ENCODE data around the gene C10orf95. TPM values are rescaled to one million over a fixed set of nuclear protein-coding genes. Genes with fewer than 3 reads are reported as not detected.

The C10orf95 gene
- total and polyA plus RNA-seq, 2 of the 13 experiments (the other 11 are each of a cell fraction or from before 2014, with no cell fraction given), result 0.05 to 0.07 TPM

DNA sequence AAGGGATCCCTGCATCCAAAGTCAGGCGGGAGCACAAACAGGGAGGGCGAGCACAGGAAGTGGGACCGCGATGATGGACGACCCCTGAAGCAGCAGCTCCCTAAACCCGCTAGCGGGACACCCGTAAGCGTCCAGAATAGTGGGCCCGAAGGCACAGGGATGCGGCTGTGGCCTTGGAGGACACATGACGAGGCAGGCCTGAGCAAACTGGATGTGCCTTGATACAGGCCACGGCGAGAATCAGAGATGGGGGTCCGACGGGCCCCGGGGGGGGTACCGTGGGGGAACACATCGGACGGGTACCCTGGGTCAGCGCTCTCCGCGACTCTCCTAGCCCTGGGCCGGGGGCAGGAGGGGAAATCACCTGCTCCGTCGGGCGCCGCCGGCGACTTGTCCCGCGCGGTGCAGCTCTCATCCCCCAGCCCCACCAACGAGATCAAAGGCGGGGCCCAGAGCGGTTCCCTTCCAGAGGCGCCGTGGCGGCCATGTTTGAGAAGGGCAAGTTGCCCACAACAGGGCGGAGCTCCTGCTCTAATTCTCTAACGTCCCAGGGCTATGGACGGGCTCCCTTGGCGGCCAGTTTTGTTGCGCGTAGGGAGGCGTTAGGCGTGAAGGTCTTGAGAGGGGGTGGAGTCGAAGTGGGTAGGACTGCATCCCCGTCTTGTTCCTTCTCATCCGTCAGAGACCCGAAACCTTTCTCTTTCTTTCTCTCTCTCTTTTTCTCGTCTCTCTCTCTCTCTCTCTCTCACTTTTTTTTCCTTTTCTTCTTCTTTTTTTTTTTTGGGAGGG, 19.0 kb downstream of the C10orf95 start, which contains the start of gene CUEDC2 (continued):
- TF ChIP-seq, protein P1, sequence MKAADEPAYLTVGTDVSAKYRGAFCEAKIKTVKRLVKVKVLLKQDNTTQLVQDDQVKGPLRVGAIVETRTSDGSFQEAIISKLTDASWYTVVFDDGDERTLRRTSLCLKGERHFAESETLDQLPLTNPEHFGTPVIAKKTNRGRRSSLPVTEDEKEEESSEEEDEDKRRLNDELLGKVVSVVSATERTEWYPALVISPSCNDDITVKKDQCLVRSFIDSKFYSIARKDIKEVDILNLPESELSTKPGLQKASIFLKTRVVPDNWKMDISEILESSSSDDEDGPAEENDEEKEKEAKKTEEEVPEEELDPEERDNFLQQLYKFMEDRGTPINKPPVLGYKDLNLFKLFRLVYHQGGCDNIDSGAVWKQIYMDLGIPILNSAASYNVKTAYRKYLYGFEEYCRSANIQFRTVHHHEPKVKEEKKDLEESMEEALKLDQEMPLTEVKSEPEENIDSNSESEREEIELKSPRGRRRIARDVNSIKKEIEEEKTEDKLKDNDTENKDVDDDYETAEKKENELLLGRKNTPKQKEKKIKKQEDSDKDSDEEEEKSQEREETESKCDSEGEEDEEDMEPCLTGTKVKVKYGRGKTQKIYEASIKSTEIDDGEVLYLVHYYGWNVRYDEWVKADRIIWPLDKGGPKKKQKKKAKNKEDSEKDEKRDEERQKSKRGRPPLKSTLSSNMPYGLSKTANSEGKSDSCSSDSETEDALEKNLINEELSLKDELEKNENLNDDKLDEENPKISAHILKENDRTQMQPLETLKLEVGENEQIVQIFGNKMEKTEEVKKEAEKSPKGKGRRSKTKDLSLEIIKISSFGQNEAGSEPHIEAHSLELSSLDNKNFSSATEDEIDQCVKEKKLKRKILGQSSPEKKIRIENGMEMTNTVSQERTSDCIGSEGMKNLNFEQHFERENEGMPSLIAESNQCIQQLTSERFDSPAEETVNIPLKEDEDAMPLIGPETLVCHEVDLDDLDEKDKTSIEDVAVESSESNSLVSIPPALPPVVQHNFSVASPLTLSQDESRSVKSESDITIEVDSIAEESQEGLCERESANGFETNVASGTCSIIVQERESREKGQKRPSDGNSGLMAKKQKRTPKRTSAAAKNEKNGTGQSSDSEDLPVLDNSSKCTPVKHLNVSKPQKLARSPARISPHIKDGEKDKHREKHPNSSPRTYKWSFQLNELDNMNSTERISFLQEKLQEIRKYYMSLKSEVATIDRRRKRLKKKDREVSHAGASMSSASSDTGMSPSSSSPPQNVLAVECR (CRISPR knock-in tag; IDR thresholded peaks at IDR 0.05; ENCODE audit: borderline replicate concordance), result peak; percentile 86; the same call in 1 of the 2 replicates
- 0 out of 2 replicates have a peak, but pooled peaks have one; percentile 37 for TF ChIP-seq NCOA2 (CRISPR knock-in tag; IDR thresholded peaks at IDR 0.05)
- TF ChIP-seq PAX8 (CRISPR knock-in tag; IDR thresholded peaks at IDR 0.05; ENCODE audit: borderline replicate concordance), result 0 out of 2 replicates have a peak, but pooled peaks have one; percentile 45
- TF ChIP-seq GTF3A (CRISPR knock-in tag; conservative IDR thresholded peaks at IDR 0.05), result no peak
- no peak for TF ChIP-seq SP1 (IDR thresholded peaks at IDR 0.05)
- TF ChIP-seq SP1 (CRISPR knock-in tag; IDR thresholded peaks at IDR 0.05), result peak; percentile 99
- peak; percentile 82 for TF ChIP-seq PHF5A (CRISPR knock-in tag; IDR thresholded peaks at IDR 0.05; ENCODE audit: low read depth, unreplicated experiment)
- TF ChIP-seq, protein P2, sequence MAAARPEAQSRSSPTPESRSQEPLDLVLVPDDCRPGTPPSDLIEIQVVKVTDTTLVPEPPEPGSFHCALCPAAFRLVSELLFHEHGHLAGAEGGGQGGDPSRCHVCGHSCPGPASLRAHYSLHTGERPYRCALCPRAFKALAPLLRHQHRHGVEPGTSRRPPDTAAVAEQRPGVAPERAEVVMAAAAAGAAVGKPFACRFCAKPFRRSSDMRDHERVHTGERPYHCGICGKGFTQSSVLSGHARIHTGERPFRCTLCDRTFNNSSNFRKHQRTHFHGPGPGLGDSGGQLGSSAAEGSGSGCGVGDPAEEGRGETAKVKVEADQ (CRISPR knock-in tag; IDR thresholded peaks at IDR 0.05; ENCODE audit: borderline replicate concordance), result peak; percentile 83; the same call in 1 of the 2 replicates
- TF ChIP-seq, protein P3, sequence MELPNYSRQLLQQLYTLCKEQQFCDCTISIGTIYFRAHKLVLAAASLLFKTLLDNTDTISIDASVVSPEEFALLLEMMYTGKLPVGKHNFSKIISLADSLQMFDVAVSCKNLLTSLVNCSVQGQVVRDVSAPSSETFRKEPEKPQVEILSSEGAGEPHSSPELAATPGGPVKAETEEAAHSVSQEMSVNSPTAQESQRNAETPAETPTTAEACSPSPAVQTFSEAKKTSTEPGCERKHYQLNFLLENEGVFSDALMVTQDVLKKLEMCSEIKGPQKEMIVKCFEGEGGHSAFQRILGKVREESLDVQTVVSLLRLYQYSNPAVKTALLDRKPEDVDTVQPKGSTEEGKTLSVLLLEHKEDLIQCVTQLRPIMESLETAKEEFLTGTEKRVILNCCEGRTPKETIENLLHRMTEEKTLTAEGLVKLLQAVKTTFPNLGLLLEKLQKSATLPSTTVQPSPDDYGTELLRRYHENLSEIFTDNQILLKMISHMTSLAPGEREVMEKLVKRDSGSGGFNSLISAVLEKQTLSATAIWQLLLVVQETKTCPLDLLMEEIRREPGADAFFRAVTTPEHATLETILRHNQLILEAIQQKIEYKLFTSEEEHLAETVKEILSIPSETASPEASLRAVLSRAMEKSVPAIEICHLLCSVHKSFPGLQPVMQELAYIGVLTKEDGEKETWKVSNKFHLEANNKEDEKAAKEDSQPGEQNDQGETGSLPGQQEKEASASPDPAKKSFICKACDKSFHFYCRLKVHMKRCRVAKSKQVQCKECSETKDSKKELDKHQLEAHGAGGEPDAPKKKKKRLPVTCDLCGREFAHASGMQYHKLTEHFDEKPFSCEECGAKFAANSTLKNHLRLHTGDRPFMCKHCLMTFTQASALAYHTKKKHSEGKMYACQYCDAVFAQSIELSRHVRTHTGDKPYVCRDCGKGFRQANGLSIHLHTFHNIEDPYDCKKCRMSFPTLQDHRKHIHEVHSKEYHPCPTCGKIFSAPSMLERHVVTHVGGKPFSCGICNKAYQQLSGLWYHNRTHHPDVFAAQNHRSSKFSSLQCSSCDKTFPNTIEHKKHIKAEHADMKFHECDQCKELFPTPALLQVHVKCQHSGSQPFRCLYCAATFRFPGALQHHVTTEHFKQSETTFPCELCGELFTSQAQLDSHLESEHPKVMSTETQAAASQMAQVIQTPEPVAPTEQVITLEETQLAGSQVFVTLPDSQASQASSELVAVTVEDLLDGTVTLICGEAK (IDR thresholded peaks at IDR 0.05), result no peak
- TF ChIP-seq, protein P3 (CRISPR knock-in tag; IDR thresholded peaks at IDR 0.05), result peak; percentile 56; the same call in 1 of the 2 replicates
- TF ChIP-seq THAP11 (CRISPR knock-in tag; IDR thresholded peaks at IDR 0.05), result peak; percentile 94
- no peak for TF ChIP-seq ZNF160 (CRISPR knock-in tag; IDR thresholded peaks at IDR 0.05)
- no peak for TF ChIP-seq RELA (CRISPR knock-in tag; IDR thresholded peaks at IDR 0.05)
- TF ChIP-seq ZBTB42 (CRISPR knock-in tag; IDR thresholded peaks at IDR 0.05), result no peak
- TF ChIP-seq ZNF230 (CRISPR knock-in tag; IDR thresholded peaks at IDR 0.05), result peak; percentile 42; the same call in 1 of the 2 replicates
- TF ChIP-seq POGZ (CRISPR knock-in tag; IDR thresholded peaks at IDR 0.05), result peak; percentile 54
